ENCODE measurements around the gene UBE3D. TPM values are rescaled to one million over a fixed set of nuclear protein-coding genes. Genes with fewer than 3 reads are reported as not detected.
"Not testable (repeated sequence)": the region's sequence is repeated elsewhere in the genome, so short reads cannot be mapped to it uniquely, and the experiment has no call there.

UBE3D gene
- total RNA-seq, 1 donor from 2014 or later = 6.5 TPM

GRCh38 chr6:82914511-82914910 lies 151.1 kb downstream of the UBE3D start:
- no peak for DNase-seq (ENCODE audit: low spot score)

- no peak for DNase-seq (ENCODE audit: low spot score)
These were observed 154.8 kb downstream of the UBE3D start for GRCh38 chr6:82910820-82911219.

- no peak for DNase-seq (ENCODE audit: low spot score)
These were observed 155.2 kb downstream of the UBE3D start for GRCh38 chr6:82910395-82910794.

GRCh38 chr6:82909551-82909950 lies 156.1 kb downstream of the UBE3D start:
- DNase-seq (ENCODE audit: low spot score) = no peak

GRCh38 chr6:82908661-82909060 lies 157.0 kb downstream of the UBE3D start:
- no peak for DNase-seq (ENCODE audit: low spot score)

GRCh38 chr6:82906951-82907350 lies 158.7 kb downstream of the UBE3D start:
- no peak for DNase-seq (ENCODE audit: low spot score)

GRCh38 chr6:82906489-82906888 lies 159.2 kb downstream of the UBE3D start:
- no peak for DNase-seq (ENCODE audit: low spot score)

GRCh38 chr6:82904860-82905259 lies 160.8 kb downstream of the UBE3D start:
- DNase-seq (ENCODE audit: low spot score) = no peak

- DNase-seq (ENCODE audit: low spot score) = no peak
These were observed 161.4 kb downstream of the UBE3D start for GRCh38 chr6:82904257-82904656.

GRCh38 chr6:82902290-82902689 lies 163.4 kb downstream of the UBE3D start:
- no peak for DNase-seq (ENCODE audit: low spot score)

GRCh38 chr6:82894653-82895259 lies 170.9 kb downstream of the UBE3D start:
- DNase-seq (ENCODE audit: low spot score) = no peak

GRCh38 chr6:82893889-82894652 lies 171.6 kb downstream of the UBE3D start:
- DNase-seq (ENCODE audit: low spot score) = no peak

- not testable (repeated sequence) for DNase-seq (ENCODE audit: low spot score)
These were observed 174.1 kb downstream of the UBE3D start for GRCh38 chr6:82891503-82891902.

GRCh38 chr6:82891076-82891475 lies 174.6 kb downstream of the UBE3D start:
- no peak for DNase-seq (ENCODE audit: low spot score)

GRCh38 chr6:82890240-82890639 lies 175.4 kb downstream of the UBE3D start:
- no peak for DNase-seq (ENCODE audit: low spot score)

- DNase-seq (ENCODE audit: low spot score) = no peak
These were observed 176.5 kb downstream of the UBE3D start for GRCh38 chr6:82889143-82889542.

GRCh38 chr6:82882363-82883023 lies 183.1 kb downstream of the UBE3D start:
- DNase-seq (ENCODE audit: low spot score) = no peak

GRCh38 chr6:82881519-82881918 lies 184.1 kb downstream of the UBE3D start:
- no peak for DNase-seq (ENCODE audit: low spot score)

GRCh38 chr6:82878812-82879211 lies 186.8 kb downstream of the UBE3D start:
- no peak for DNase-seq (ENCODE audit: low spot score)

GRCh38 chr6:82877213-82878195 lies 188.1 kb downstream of the UBE3D start:
- peak; percentile 42 for DNase-seq (ENCODE audit: low spot score)

- DNase-seq (ENCODE audit: low spot score) = no peak
These were observed 190.0 kb downstream of the UBE3D start for GRCh38 chr6:82875573-82876185.
